GM19452 (cell line): ENCODE results near the gene LYPD6.

Experiments
- ATAC-seq: cut with Tn5 transposase; IDR thresholded peaks from one replicate; pipeline ENCODE4 v1.9.1; 2021; ENCODE audit not compliant: unreplicated experiment

The LYPD6 gene

DNA sequence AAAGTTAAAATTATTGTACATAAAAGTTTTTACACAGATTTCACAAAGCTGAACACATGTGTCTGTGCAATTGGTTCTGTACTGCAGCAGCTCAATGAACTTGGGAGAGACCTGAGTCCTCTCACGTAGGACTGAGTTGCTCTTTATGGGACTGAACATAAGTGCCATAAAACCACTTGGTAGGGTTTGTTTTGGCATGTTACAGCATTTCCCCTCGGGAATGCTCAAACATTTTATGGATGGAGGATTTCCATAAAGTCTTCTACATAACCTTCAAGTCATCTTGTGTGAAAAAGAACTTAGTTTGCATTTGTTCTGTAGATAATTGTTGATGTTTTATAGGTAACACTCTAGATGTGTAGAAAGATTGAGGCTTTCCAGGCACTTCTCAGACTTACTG, 15.9 kb downstream of the LYPD6 start:
- no peak for ATAC-seq

DNA sequence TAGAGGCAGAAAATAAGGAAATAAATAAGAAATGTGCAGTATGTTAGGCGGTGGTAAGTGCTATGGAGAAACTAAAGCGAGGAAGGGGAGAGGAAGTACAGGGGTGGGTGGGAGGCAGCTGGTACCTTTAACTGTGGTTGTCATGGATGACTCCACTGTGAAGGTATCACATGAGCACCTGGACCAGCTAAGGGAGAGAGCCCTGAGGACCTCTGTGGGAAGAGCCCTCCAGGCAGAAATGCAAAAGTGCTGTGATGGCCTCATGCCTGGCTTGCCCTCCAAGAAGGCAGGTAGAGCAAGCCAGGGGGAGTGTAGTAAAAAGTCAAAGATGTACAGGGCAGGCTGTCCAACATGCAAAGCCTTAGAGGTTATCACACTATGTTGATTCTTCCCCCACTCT, 17.9 kb downstream of the LYPD6 start:
- no peak for ATAC-seq

- ATAC-seq = no peak
Measured at GRCh38 chr2:149353421-149353820, 23.0 kb downstream of the LYPD6 start.

GRCh38 chr2:149355716-149356422, 25.5 kb downstream of the LYPD6 start:
- ATAC-seq = no peak

DNA sequence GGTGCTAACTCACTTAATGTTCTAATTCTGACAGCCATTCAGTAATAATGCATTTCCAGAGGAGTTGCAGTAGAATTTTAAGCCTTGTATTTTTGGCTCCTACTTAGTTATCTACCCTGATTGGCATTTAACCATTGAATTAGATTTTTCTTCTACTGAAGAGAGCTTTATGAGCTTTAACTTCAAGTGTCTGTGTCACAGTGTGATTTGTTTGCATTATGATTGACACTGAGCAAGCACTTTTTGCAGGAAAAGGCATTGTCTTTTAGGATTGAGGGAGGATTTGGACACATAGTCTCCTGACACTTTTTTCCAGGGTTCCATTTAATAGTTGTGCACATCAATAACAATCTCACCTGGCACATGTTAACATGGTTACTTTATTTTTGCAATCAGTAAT, 26.7 kb downstream of the LYPD6 start:
- ATAC-seq = no peak

GRCh38 chr2:149360106-149360505, 29.7 kb downstream of the LYPD6 start:
- ATAC-seq = no peak

DNA sequence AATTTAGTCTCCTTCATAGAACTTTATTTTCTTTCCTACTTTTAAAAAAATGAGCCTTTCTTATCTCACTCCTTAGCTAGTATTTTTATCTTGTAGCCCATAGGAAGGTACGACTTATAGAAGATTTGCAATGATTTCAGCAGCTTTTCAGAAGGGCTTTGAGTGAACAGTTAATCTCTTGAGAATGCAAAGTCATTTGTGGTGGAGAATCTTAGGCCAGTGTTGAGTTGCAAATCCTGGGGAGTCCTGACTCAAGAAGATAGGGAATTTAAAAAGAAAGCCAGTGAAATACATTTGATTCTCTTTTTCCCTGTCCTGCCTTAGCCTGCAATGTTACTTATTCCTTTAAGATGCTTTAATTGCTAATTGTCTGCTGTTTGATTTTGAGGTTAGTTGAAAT, 33.6 kb downstream of the LYPD6 start:
- ATAC-seq = no peak

DNA sequence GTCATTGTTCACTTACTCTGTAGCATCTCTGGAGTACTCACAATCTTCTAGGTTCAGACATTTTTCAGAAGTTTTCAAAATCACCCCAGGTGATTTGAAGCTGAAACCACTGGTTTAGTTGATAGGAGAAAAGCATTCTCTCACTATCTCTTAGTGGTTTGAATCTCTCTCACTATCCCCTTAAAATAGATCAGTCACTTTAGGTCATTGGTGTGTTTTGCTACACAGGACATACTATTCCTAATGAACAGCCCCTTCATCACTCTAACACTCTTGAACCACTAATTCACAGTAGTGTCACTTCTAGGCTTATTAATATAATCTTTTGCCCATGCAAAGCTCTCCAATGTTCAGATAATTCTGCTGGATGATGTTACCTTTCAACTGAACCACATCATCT, 34.5 kb downstream of the LYPD6 start:
- ATAC-seq = no peak

DNA sequence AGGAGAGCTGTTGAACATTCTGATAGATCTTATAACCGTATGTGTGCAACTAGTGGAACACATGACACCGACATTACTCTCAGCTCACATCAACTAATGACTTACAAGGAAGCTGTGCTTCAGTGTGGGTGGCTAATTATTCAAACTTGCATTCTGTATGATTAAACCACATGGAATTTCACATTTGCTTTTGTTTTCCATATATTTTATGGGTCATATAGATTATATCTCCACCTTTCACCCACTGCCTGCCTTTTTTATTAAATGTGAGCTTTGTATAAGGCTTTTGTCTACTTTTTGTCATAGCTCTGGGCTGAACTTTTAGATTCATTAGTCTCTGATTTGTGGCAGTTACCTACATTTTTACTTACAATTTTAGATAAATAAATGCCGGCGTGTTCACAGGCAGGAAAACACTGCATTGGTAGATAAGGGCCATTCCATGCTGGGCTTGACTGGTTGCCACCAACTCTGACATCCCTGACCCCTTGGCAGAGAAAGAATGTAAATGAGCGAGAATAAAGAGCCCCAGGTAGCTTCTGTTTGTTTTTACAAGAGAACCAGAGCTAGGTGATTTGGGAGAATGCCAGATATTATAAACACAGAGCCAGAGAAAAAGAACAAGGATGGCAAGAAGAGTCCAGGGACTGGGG, 35.7 kb downstream of the LYPD6 start:
- no peak for ATAC-seq

DNA sequence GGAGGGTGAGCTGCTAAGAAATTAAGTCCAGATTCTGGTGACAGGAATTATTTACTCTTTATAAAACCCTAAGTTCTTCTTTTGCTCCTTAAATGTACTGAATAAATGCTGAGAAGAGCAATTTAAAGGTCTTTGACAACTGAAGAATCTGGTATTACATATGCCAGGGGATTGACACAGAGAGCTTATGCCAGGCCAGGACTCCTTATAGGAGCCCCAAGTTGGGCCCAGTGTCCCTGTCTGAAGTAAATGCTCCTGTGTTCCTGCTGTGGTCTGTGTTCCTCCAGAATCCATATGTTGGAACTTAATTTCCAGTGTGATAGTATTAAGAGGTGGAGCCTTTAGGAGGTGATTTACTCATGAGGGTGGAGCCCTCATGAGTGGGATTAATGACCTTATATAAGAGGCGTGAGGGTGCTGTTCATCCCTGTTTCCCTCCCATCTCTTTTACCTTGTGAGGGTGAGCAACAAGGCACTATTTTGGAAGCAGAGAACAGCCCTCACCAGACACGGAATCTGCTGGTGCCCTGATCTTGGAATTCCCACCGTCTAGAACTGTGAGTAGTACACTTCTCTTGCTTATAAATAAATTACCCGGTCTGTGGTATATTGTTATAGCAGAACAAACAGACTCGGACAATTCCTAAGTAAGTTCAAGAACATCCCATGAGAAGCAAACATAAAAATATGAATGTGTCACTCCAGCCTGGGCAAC, 39.8 kb downstream of the LYPD6 start:
- ATAC-seq = no peak

DNA sequence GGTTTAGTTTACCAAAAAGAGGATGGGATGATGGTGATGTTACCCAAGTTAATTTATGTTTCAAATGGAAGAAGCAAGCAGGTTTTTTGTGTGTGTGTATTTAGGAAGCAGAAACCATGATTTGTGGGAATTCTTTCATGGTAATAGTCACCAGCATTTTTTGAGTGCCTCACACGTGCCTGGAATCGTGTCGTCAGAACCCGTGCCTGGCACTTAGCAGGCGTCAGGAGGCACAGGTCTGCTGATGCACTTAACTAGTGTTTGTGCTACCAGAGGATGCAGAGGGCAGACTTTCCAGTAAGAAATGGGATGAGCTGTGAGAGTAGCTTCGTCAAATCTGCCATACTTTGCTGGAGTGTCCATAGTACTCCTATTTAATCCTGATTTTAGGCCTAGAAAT, 41.1 kb downstream of the LYPD6 start:
- ATAC-seq = no peak

DNA sequence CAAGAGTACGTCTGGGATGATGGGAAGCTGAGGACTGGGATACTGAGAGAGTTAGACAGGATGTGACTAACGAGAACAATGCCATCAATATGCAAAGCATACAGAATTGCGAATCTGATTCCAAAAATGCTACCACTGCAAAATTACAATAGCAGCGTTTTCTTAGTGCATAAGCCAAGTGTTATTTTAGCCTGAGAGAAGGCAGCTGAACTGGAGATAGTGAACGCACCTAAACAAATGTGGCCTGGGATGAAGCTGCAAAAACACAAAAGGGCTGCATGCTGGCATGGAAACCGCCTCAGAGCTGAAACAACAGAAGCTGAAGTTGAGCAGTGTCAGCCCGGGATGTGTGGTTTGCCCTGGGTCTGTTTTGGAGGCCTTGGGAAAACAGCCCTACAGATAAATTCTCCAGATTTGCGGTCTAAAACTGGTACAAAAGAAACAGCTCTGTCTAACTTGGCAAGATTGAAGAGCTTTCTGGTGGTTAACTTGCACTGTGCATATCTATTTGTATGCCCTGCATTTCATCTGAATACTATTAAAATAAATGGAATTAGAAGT, 45.5 kb downstream of the LYPD6 start:
- no peak for ATAC-seq

DNA sequence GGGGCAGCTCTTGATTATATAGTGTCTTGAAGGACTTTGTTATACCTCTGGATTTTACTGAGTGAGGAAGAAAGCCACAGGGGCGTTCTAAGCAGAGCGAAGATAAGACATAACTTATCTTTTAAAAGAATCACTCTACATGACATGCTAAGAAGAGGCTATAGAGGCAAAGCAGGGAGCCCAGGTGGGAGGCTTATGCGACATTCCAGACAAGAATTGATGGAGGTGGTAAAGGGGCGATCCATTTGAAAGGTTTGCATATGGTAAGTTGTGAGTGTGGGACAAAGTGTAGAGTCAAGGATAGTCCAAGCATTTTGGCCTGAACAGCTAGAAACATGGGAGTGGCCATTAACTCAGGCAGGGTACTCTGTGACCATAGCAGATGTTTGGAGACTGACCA, 49.8 kb downstream of the LYPD6 start:
- ATAC-seq = no peak

- no peak for ATAC-seq
Measured at GRCh38 chr2:149383340-149383739, 53.0 kb downstream of the LYPD6 start.

DNA sequence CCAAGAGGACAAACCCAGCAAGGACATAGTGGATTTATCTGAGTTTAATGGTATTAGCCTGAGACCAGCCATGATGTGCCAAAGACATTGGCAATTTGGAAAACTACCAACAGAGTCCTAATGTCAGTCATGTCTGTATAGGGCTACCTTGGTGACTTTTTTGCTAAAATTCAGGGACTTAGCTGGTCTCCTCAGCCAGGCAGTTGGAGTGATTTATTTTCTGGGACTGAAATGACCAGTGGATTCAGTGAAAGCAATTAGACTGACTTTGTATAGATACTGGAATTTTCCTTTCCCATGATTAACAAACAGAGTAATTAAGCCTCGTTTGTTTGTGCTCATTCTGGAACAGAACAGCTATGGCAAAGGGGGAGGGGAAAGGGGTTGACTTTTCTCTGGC, 55.0 kb downstream of the LYPD6 start:
- ATAC-seq = no peak

DNA sequence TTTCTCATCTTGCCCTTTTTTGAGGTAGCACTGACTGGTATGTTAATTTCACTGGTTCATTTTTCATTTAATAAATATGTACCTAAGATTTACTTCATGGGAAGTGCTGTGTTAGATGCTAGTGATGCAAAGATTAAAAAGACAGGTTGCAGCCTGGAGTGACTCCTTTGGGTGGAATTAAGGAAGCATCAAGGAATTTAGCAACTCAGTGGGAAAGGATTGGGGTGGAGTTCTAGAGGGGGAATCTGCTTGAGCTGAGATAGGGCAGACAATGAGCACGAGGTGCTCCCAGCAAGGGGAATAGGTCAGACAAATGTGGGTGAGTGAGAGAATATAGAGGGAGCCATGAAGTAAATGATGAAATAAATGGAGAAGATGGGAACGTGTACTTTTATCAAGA, 57.0 kb downstream of the LYPD6 start:
- no peak for ATAC-seq

DNA sequence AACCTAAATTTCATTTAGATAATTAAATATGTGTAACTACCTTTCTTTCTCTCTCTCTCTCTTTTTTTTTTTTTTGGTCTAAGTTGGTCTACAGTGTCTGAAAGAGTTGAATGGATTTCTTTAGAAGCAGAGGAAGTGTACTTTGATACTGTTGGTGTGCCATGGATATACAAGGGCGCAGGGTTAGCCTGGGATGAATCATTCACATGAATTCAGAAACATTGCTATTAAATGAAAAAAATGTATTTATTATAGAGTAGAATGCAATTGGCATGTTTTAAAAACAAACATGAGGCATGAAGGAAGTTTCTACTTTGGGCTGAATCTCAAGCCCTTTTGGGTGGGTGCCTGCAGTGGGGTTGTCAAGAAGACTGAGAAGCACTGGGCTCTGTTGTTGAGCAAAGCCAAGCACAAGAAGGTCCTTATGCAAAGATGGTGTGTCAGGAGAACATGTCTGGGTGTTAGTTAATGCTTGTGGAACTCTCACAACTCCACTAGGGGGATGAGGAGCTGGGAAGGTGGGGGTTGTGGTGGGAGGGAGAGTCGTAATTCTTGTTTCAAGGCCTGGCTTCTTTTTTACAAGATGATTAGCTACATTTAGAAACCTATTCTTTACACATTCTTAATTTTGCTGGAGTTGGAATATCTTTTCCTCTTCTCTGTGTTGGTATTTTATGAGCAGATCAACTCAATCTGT, 57.9 kb downstream of the LYPD6 start:
- ATAC-seq = no peak

GRCh38 chr2:149389506-149390167, 59.2 kb downstream of the LYPD6 start:
- no peak for ATAC-seq

GRCh38 chr2:149393614-149394013, 63.2 kb downstream of the LYPD6 start:
- no peak for ATAC-seq

DNA sequence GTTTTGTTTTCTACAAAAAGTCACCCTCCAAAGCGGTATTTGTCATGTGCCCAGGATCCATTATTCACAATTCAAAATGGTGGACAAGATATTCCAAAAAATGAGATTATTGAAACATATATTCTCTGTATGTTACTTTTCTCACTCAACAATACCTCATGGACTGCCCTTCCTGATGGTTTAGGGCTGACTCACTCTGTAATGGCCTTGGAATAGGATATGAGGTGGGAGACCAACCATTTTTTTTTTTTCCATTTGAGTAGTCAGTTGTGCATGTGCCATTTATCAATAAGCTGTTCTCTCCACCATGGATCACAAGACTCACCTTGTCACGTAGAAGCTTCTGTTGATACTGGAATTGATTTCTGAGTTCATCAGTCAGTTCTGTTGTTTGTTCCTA, 64.5 kb downstream of the LYPD6 start:
- ATAC-seq = no peak
